ENCODE results near the gene SHCBP1. TPM values are rescaled to one million over a fixed set of nuclear protein-coding genes. Genes with fewer than 3 reads are reported as not detected.
A peak's percentile ranks its signal among the peaks of the same experiment; 100 is the strongest.

SHCBP1 gene
- total and polyA plus RNA-seq, 8 donors: 0.04 to 0.86 (median 0.43) TPM; not detected in 1

GRCh38 chr16:46650254-46650623 is 29.1 kb upstream of the SHCBP1 start:
- TF ChIP-seq, protein P1, sequence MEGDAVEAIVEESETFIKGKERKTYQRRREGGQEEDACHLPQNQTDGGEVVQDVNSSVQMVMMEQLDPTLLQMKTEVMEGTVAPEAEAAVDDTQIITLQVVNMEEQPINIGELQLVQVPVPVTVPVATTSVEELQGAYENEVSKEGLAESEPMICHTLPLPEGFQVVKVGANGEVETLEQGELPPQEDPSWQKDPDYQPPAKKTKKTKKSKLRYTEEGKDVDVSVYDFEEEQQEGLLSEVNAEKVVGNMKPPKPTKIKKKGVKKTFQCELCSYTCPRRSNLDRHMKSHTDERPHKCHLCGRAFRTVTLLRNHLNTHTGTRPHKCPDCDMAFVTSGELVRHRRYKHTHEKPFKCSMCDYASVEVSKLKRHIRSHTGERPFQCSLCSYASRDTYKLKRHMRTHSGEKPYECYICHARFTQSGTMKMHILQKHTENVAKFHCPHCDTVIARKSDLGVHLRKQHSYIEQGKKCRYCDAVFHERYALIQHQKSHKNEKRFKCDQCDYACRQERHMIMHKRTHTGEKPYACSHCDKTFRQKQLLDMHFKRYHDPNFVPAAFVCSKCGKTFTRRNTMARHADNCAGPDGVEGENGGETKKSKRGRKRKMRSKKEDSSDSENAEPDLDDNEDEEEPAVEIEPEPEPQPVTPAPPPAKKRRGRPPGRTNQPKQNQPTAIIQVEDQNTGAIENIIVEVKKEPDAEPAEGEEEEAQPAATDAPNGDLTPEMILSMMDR (IDR thresholded peaks at IDR 0.05): no peak
- Histone ChIP-seq H3K27ac (peak overlapping the region in 1 of 4 donors; percentile 28), H3K4me1 (no peaks in the 10 kb centered on the region), H3K36me3 (no peaks in the 10 kb centered on the region), H3K9me3 (no peaks in the 10 kb centered on the region), H3K27me3 (no peaks in the 10 kb centered on the region), H3K4me3 (no peak overlapping the region)
- no peak for DNase-seq
- ATAC-seq: peak in 3 of 4 donors; percentile 41 to 61 (median 57)
- intact Hi-C loops (cut with DNase I): no loop called here
- WGBS, 2 donors: 83 to 89% methylated on average over 5 of the region's 5 CpGs
- FAIRE-seq: no peak

DNA sequence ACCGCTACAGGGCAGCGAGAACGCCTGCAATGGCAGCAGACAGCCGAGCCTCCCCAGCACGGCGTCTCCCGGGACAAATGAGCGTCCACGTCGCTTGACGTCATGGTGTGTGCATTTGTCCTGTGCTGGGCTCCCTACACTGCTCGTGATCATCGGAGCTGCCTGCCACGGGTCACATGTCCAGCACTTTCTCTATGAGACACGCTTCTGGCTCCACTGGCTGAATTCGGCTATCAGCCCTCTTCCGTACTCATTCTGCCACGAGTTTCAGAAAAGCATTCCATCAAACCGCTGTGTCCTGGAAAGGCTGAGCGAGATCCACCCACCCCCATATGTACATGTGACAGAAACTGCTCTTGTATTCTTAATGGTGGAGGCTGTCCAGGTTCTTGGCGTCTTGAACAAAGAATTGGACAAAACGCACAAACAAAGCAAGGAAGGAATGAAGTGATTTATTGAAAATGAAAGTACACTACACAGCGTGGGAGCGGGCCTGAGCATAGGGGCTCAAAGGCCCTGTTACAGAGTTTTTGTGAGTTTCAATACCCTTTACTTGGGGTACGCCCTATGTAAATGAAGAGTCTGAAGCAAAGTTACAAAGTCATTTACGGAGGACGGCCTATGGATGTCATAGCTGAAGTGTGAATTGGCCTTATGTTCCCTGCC is 28.5 kb upstream of the SHCBP1 start:
- Histone ChIP-seq H3K27ac (peak overlapping the region in 1 of 4 donors; percentile 28), H3K4me3 (no peak overlapping the region)
- DNase-seq: peak in 2 of 6 donors; percentile 10 to 27

DNA sequence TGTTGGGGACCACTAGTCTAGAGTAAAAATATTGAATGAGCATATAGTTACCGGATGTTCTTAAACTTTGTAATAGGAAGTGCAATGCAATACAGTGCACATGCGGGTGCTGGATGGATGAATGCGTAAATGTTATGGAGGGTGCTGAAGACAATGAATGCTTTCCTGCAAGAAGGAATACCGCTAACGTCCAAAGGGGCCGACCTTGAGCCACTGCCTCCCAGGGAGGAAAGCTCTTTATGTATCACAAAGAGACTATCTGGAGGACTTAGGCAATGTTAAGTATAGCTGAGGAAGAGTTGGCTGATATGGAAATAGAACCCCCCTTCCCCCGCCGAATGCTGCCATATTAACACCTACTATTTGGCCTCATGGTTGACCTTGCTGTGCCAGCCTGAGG is 27.5 kb upstream of the SHCBP1 start:
- no peak overlapping the region for H3K4me3 ChIP-seq
- H3K27me3 ChIP-seq: no peaks in the 10 kb centered on the region
- no peak for FAIRE-seq
- H3K36me3 ChIP-seq: no peaks in the 10 kb centered on the region
- no peak overlapping the region for H3K27ac ChIP-seq
- no peaks in the 10 kb centered on the region for H3K4me1 ChIP-seq
- DNase-seq: no peak
- TF ChIP-seq, protein P1 (IDR thresholded peaks at IDR 0.05): no peak
- H3K9me3 ChIP-seq: no peaks in the 10 kb centered on the region
- intact Hi-C loops (cut with DNase I): no loop called here
- ATAC-seq: no peak
- WGBS, 2 donors: 75 to 88% methylated on average over 8 of the region's 8 CpGs

More for the DNA sequence above, 28.5 kb upstream of the SHCBP1 start:
- WGBS, 2 donors: 82 to 86% methylated on average over 27 of the region's 27 CpGs
- ATAC-seq (peak in 3 of 4 donors; percentile 57 to 75 (median 66)), FAIRE-seq (no peak)
- H3K9me3 ChIP-seq: no peaks in the 10 kb centered on the region
- H3K4me1 ChIP-seq: no peaks in the 10 kb centered on the region
- intact Hi-C loops (cut with DNase I): no loop called here
- no peaks in the 10 kb centered on the region for H3K27me3 ChIP-seq
- TF ChIP-seq, protein P1 (IDR thresholded peaks at IDR 0.05): no peak
- H3K36me3 ChIP-seq: no peaks in the 10 kb centered on the region

- Histone ChIP-seq H3K9me3 (no peaks in the 10 kb centered on the region), H3K4me1 (no peaks in the 10 kb centered on the region), H3K27me3 (no peaks in the 10 kb centered on the region), H3K36me3 (no peaks in the 10 kb centered on the region), H3K27ac (no peak overlapping the region), H3K4me3 (no peak overlapping the region)
- intact Hi-C loops (cut with DNase I): no loop called here
- no peak for FAIRE-seq
- 67 to 79% methylated on average over 9 of the region's 9 CpGs for WGBS, 2 donors
- TF ChIP-seq, protein P1 (IDR thresholded peaks at IDR 0.05): no peak
- ATAC-seq: no peak
- no peak for DNase-seq
Observed at GRCh38 chr16:46638947-46639925, 18.1 kb upstream of the SHCBP1 start.
